GM23338 (cell line): ENCODE measurements around the gene SHPK. TPM values are rescaled to one million over a fixed set of nuclear protein-coding genes. Genes with fewer than 3 reads are reported as not detected.

Experiments
- ATAC-seq: fragments of 200-7000 bp; cut with Tn5 transposase; 3 replicates; pipeline ENCODE4 v1.9.1; 2020
- DNase-seq: peaks from one replicate; pipeline ENCODE4 v3.0.0-alpha.2; 2015; ENCODE audit warnings: low spot score
- H2AFZ ChIP-seq: fragments of 200-600 bp; sonication (generic); 2 replicates; pipeline ENCODE4 v1.8.0; 2016; ENCODE audit warnings: antibody characterized with exemption, mild to moderate bottlenecking, moderate library complexity
- H3F3A ChIP-seq: fragments of 200-600 bp; sonication (generic); replicated peaks from 2 replicates; pipeline ENCODE4 v1.8.0; 2017; ENCODE audit warnings: antibody characterized with exemption, mixed run types, low read depth
- H3K27ac ChIP-seq: fragments of 200-600 bp; sonication (generic); 2 replicates; pipeline ENCODE4 v1.6.1; 2016; ENCODE audit warnings: low read depth
- H3K27me3 ChIP-seq: fragments of 200-600 bp; sonication (generic); 2 replicates; pipeline ENCODE4 v1.8.0; 2016; ENCODE audit warnings: mild to moderate bottlenecking, mixed run types, moderate library complexity; ENCODE audit not compliant: insufficient read depth
- H3K36me3 ChIP-seq: fragments of 200-600 bp; sonication (generic); 2 replicates; pipeline ENCODE4 v1.8.0; 2016; ENCODE audit warnings: mild to moderate bottlenecking; ENCODE audit not compliant: insufficient read depth
- H3K4me1 ChIP-seq: fragments of 200-600 bp; sonication (generic); 2 replicates; pipeline ENCODE4 v1.8.0; 2016; ENCODE audit warnings: mild to moderate bottlenecking, moderate library complexity; ENCODE audit not compliant: insufficient read depth
- H3K4me2 ChIP-seq: fragments of 200-600 bp; sonication (generic); 2 replicates; pipeline ENCODE4 v1.7.1; 2017; ENCODE audit warnings: mixed run types
- H3K4me3 ChIP-seq: fragments of 200-600 bp; sonication (generic); 2 replicates; pipeline ENCODE4 v1.6.1; 2016; ENCODE audit warnings: mixed run types
- H3K79me2 ChIP-seq: fragments of 200-600 bp; sonication (generic); replicated peaks from 2 replicates; pipeline ENCODE4 v1.8.0; 2017; ENCODE audit warnings: mild to moderate bottlenecking; ENCODE audit not compliant: insufficient read depth
- H3K9me2 ChIP-seq: fragments of 200-600 bp; sonication (generic); 2 replicates; pipeline ENCODE4 v1.8.0; 2017; ENCODE audit not compliant: insufficient read depth
- H4K20me1 ChIP-seq: fragments of 200-600 bp; sonication (generic); replicated peaks from 2 replicates; pipeline ENCODE4 v1.8.0; 2017; ENCODE audit warnings: mild to moderate bottlenecking; ENCODE audit not compliant: insufficient read depth
- H3K27ac Mint-ChIP-seq: 2 replicates; pipeline ENCODE4 v1.8.0; 2020; ENCODE audit warnings: inconsistent platforms, mild to moderate bottlenecking, moderate library complexity, mixed read lengths
- H3K27me3 Mint-ChIP-seq: 3 replicates; pipeline ENCODE4 v1.8.0; 2022; ENCODE audit warnings: low read depth, mild to moderate bottlenecking, moderate library complexity, mixed read lengths, inconsistent platforms; ENCODE audit not compliant: insufficient read depth, poor library complexity
- H3K36me3 Mint-ChIP-seq: 3 replicates; pipeline ENCODE4 v1.8.0; 2021; ENCODE audit warnings: low read depth, mild to moderate bottlenecking, inconsistent platforms, moderate library complexity, mixed read lengths
- H3K4me1 Mint-ChIP-seq: 3 replicates; pipeline ENCODE4 v1.8.0; 2020; ENCODE audit warnings: mild to moderate bottlenecking, inconsistent platforms, mixed read lengths
- H3K4me3 Mint-ChIP-seq: 3 replicates; pipeline ENCODE4 v1.8.0; 2021; ENCODE audit warnings: moderate library complexity, mild to moderate bottlenecking, inconsistent platforms, mixed read lengths
- H3K9me3 Mint-ChIP-seq: 3 replicates; pipeline ENCODE4 v1.8.0; 2020; ENCODE audit warnings: moderate library complexity, mild to moderate bottlenecking, inconsistent platforms, mixed read lengths
- CREB1 ChIP-seq: fragments of 250-450 bp; sonication (Bioruptor Pico); IDR thresholded peaks from 2 replicates; pipeline ENCODE4 v1.5.0; 2020; ENCODE audit warnings: low read depth, mild to moderate bottlenecking, moderate library complexity
- ETS1 ChIP-seq: IDR thresholded peaks from 2 replicates; pipeline ENCODE4 v1.6.1; 2016; ENCODE audit warnings: antibody characterized with exemption
- EZH2 ChIP-seq: fragments of 200-600 bp; sonication (generic); IDR thresholded peaks from one replicate; pipeline ENCODE4 v1.8.0; 2017; ENCODE audit warnings: antibody characterized with exemption, mild to moderate bottlenecking, low read depth; ENCODE audit not compliant: unreplicated experiment
- NANOG ChIP-seq: IDR thresholded peaks from 2 replicates; pipeline ENCODE4 v1.6.1; 2016; ENCODE audit warnings: antibody characterized with exemption, borderline replicate concordance
- REST ChIP-seq: IDR thresholded peaks from one replicate; pipeline ENCODE4 v1.6.1; 2018; ENCODE audit warnings: antibody characterized with exemption; ENCODE audit not compliant: unreplicated experiment
- ZNF114 ChIP-seq: fragments of 250-450 bp; sonication (Bioruptor Pico); IDR thresholded peaks from 2 replicates; pipeline ENCODE4 v1.5.0; 2020; ENCODE audit warnings: mild to moderate bottlenecking, moderate library complexity
- ZNF331 ChIP-seq: fragments of 250-450 bp; sonication (Bioruptor Pico); IDR thresholded peaks from 2 replicates; pipeline ENCODE4 v1.5.0; 2020; ENCODE audit warnings: low read depth, mild to moderate bottlenecking, moderate library complexity
- ZNF462 ChIP-seq: fragments of 250-450 bp; sonication (Bioruptor Pico); IDR thresholded peaks from 2 replicates; pipeline ENCODE4 v1.5.0; 2020; ENCODE audit warnings: mild to moderate bottlenecking, moderate library complexity
- polyA plus RNA-seq: library from polyadenylated mRNA; unstranded; fragments of >200 nt; fragmentation: Nextera tagmentation; extraction: Ambion mirVana; gene quantifications from 2 replicates; pipeline ENCODE4 v1.2.1, GENCODE V29; 2016
- total RNA-seq: library from RNA; depleted of rRNA; stranded (reverse); fragments of >200 nt; shearing (Covaris generic); gene quantifications from 2 replicates; pipeline ENCODE4 v1.2.3, GENCODE V29; 2014

The SHPK gene
- total and polyA plus RNA-seq, 2 experiments from 2014 or later, result 11.5 to 34.3 TPM

- TF ChIP-seq REST (no peak), ZNF331 (CRISPR knock-in tag) (no peak), EZH2 (no peak)
Observed at GRCh38 chr17:3571043-3571900, 64.8 kb downstream of the SHPK start (continued).

- Histone ChIP-seq H3K27me3 (no peaks in the 10 kb centered on the region), H3K27ac (no peak overlapping the region), H3K4me2 (no peak overlapping the region), H3F3A (no peaks in the 10 kb centered on the region), H4K20me1 (no peaks in the 10 kb centered on the region), H3K79me2 (no peaks in the 10 kb centered on the region), H3K4me3 (no peak overlapping the region), H3K4me1 (no peaks in the 10 kb centered on the region), H3K36me3 (no peaks in the 10 kb centered on the region), H2AFZ (no peak overlapping the region), H3K9me2 (no peaks in the 10 kb centered on the region)
- Mint-ChIP-seq H3K9me3 (no peaks in the 10 kb centered on the region), H3K27me3 (peaks cover 8% of the 10 kb centered on the region), H3K36me3 (peaks cover 32% of the 10 kb centered on the region), H3K27ac (no peak overlapping the region), H3K4me3 (no peak overlapping the region), H3K4me1 (no peaks in the 10 kb centered on the region)
- no peak for DNase-seq
- ATAC-seq, result no peak
- TF ChIP-seq NANOG (no peak), ZNF114 (no peak), REST (no peak), EZH2 (no peak), CREB1 (CRISPR knock-in tag) (no peak), ZNF462 (CRISPR knock-in tag) (no peak), ETS1 (no peak)
Observed at GRCh38 chr17:3569534-3570137, 66.4 kb downstream of the SHPK start.
